OCI-M2 (cell line): ENCODE data around the gene NUP35.

Source experiments
- DNase-seq: peaks from one replicate; lab custom pipeline; 2025; ENCODE audit not compliant: unreplicated experiment; lab: John Stamatoyannopoulos, UW

Gene NUP35, protein sequence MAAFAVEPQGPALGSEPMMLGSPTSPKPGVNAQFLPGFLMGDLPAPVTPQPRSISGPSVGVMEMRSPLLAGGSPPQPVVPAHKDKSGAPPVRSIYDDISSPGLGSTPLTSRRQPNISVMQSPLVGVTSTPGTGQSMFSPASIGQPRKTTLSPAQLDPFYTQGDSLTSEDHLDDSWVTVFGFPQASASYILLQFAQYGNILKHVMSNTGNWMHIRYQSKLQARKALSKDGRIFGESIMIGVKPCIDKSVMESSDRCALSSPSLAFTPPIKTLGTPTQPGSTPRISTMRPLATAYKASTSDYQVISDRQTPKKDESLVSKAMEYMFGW

DNA sequence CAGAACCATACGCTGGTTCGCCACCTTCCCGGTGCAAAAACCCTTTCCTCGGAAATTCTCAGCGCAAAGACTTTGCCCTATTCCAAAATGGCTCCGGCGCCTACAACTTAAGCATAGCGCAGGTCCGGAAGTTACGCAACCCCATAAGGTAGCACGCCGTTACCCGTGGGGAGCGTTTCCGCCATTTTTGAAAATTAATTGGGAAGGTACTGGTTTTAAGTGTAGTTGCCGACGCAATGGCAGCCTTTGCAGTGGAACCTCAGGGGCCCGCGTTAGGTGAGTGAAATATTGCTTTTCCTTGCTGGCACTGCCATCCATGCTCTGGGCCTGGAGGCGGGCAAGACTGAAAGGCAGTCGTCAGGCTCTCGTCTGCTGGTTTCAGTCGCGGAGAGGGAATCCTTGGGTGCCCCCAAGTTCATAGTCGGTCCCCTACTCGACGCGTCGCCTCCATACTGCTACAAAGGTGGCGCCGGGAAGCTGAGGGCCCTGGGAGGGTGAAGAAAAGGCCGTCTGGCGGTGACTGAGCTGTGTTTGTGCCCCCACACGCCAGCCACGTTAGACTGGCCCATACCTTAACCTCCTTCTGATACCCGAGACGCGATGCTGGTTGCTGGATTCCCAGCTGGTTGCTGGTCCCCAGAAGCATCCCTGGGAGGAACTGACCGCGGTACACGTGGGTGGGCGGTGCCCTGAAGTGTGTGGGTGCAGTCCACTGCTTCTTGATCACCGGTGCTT is at the start of gene NUP35:
TSS of gene NUP35 (plus strand) at position 222 of the 735 bp plus-strand sequence. CDS start at position 237, 15 bp downstream.
- peak; percentile 75 for DNase-seq

DNA sequence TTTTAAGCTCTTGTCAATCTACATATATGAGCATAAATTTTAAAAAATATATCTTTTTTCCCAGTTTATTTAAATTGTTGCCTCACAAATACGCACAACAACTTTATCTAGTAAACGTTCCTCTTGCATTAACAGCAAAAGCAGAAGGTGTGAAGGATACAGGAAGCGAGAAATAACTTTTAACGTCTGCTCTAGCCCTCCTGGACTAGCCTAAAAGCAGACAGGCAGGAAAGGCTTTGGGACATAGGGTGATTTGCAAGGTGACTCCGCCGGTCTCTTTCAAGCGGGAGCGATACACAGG is 46.1 kb upstream of the NUP35 start:
- DNase-seq = no peak

DNA sequence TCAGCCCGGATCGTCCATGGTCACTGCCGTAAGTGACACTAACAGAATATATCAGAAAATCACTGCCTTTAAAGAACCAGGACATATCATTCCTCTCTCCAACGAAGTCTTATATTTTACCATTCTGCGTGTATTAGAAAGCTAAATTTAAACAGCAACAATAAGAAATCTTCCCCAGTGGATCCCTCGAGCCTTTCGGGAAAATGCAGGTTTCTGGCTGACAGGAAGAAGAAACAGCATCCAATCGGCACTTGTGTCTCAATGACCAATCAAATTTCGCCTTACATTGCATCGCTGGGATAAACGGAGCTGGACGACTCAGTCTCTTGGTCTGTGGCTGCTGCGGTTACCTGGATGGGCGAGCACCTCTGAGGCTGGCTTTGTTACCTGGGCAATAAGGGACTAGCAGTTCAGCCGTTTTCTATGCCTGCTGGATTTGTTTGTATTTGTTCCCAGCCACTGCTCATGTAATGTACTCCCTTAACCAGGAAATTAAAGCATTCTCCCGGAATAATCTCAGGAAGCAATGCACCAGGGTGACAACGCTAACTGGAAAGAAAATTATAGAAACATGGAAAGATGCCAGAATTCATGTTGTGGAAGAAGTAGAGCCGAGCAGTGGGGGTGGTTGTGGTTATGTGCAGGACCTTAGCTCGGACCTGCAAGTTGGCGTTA is 45.6 kb upstream of the NUP35 start, which contains the start of gene DUSP19:
TSS of gene DUSP19 (plus strand) at position 284 of the 675 bp plus-strand sequence. CDS start at position 471, 187 bp downstream.
- DNase-seq = peak; percentile 96

DNA sequence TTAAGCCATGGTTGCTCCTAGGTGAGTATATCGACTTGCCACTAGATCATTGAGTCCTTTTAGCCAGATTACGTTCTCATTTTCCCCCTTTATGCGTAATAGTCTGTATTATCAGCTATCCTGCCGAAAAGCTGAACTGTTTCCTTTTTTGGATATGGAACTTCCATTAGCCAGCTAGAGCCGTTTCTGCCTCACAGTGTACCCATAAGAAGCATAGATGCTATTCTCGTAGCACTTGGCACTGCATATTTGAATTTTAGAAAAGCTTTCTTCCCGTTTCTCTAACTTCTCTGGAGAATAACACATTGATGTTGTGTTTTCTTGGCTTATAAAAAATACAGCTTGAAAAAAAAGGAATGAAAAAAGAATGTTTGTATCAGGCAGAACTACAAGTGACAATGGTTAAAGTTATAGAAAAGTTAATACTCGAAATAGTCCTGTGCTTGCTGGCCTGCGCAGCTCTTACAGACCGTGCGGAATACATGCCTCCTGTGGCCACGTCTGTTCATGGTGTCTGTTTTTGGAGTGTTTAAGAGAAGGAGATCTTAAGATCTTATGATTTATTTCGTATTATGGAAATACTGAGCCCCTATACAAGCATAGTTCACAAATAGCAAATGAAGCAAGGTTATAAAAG is 45.0 kb upstream of the NUP35 start:
- DNase-seq = peak; percentile 72

DNA sequence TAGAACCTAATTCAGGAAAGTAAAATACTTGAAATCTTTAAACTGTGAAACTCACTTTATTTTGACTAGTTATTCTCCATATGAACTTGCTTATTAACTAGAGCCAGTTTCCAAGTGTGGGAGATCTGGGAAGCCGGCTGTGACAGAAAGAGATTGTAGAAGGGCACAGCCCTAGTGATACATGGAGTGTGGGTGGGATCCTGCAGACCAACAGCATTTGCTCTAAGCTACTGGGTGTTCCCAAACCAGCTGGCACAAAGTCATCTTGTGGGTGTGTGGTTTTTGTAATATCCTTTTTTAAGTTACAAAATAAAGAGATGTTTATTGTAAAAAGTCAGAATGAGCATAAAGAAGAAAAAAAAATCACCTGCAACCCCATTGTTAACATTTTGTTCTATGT is 42.3 kb upstream of the NUP35 start:
- no peak for DNase-seq

DNA sequence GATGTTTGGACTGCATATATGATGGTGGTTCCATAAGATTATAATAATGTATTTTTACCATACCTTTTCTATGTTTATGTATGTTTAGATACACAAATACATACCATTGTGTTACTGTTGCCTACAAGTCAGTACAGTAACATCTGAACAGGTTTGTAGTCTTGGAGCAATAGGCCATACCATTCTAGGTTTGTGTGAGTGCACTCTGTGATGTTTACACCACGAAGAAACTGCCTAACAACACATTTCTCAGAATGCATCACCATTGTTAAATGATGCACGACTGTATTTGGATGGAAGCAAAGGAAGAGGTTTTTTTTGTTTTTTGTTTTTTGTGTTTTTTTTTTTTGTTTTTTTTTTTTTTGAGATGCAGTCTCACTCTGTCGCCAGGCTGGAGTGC is 36.2 kb upstream of the NUP35 start:
- DNase-seq = no peak

DNA sequence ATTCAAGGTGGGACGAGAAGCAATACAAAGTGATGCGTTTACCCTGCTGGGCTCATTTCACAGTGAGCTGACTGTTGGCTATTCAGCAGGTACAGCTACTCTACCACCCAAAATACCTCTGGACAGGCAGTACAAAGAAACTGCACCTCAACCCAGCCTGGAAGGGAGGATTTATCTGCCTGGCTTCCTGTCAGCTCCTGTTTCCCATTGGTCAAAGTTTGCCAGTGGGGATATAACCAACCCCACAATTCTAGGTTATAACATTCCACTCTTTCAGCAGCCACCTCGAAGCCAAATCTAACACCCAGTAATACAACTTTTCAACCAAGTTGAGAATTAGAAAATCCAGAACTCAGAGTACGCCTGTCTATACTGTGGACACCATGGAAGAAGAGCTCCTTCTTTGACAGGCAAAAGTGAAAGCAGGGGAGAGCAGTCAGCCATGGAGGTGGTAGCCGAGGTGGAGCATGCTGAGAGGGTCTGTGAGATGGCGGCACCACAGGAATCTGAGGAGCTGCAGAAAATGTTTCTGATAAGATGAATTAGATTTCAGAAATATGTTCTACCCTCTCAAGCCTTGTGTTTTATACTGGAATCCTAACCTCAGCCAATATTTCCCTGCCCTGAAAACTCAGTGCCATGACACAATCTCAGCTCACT is 34.9 kb upstream of the NUP35 start:
- no peak for DNase-seq

DNA sequence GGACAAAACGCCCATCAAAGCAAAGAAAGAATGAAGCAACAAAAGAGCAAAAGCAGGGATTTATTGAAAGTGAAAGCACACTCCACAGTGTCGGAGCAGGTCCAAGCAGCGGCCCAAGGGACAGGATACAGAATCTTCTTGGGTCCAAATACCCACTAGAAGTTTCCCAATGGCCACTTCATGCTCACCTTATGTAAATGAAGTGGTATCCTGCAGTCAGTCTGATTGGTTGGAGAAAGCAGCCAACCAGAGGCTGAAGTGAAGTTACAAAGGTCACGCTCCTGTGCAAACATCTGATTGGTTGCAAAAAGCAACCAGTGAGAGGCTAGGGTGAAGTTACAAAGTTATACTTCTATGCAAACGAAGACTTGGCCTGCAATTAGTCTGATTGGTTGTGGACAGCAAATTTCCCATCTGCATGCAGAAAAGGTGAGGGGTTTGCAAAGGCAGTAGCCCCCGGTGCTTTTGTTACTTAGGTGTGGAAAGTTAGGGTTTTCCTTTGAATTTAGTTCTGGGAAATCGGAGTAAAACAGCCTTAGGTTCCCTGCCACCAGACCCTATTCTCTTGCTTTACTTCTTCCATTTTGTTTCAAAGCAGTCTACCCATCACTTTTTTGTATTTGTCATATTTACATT is 32.8 kb upstream of the NUP35 start:
- DNase-seq = no peak

DNA sequence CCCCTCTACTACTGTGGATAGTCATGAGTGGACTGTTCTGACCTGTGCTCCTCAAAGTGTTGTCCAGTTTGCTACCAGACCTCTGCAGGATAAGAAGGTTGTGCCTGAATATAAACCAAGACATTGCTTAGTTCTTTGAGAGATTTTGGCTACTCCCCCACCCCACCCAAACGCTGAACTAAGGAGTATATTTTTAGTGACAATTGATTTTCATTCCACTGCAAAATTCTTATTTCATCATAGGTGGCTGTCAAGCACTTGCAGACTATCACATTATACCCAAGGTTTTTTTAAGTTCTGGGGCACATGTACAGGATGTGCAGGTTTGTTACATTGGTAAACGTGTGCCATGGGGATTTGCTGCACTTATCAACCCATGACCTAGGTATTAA is 32.3 kb upstream of the NUP35 start:
- DNase-seq = no peak

DNA sequence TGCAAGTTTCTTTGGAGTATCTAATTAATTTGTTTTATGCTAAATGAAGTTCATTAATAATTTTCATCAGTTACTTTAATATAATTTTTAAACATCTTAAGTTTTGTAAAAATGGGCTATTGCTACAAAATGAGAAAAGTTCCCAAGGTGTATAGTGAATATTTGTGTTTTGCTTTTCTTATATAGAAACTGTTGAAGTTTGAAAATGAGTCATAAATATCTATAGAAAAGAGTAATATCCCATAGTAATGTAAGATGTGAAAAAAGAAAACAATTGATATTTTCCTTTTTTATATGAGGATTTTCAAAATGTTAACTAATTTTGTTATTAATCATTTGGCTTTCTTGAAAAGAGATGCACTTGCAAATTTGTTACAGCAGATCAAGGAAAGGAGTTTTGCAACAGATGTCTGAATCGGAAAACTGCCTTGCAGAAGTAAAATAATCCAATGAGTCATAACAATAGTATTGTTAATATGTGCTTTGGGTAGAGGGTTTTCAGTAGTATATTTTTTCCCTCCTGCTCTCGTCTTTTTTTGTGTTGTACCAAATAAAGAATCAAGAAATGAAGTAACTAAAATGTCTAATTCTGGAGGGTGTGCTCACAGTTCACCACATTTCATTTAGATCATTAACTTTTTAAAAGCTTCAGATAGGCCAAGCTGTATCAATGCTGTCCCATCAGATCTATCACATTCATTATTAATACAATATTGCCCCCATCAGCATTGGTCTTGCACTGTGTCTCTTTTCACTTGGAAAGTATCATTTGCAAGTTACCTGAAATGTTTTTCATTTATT is 30.2 kb upstream of the NUP35 start:
- no peak for DNase-seq

DNA sequence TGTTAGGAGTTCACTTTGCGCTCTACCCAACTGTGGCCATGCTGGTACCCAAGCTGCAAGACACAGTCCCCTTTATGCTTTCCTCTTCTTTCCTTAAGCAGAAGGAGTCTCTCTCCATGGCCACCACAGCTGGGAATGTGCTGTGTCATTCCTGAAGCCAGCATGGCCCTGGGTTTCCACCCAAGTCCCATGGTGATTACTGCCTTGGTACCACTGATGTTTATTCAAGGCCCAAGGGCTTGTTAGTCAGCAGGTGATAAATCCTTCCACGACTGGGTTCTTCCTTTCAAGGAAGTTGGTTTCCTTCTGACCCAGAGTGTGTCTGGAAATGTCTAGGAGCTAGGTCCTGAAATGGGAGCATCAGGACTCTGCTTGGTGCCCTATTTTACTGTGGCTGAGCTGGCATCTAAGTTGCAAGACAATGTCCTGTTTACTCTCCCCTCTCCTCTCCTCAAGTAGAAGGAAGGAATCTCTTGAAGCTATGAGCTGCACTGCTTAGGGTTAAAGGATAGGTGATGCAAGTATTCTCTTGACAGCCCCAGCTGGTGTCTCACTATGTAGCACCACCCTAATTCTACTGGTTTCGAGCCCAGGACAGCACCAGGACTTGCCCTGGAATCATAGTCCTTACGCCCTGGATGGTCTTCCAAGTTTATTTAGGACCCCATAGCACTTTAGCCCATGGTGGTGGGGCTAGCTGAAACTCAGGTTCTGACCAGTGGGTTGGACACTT is 18.7 kb upstream of the NUP35 start:
- DNase-seq = no peak

DNA sequence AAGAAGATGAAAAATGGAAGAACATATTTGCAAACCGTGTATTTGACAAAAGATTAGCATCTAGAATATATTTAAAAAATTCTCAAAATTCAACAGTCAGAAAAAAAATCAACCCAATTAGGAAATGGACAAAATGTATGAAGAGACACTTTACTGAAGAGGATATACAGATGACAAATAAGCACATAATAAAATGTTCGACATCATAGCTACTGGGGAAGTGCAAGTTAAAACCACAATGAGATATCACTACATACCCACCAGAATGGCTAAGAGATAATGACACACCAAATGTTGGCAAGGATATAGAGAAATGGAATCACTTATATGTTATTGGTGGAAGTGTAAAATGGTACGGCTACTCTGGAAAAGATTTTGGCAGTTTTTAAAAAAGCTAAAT is 11.7 kb upstream of the NUP35 start:
- DNase-seq = no peak

DNA sequence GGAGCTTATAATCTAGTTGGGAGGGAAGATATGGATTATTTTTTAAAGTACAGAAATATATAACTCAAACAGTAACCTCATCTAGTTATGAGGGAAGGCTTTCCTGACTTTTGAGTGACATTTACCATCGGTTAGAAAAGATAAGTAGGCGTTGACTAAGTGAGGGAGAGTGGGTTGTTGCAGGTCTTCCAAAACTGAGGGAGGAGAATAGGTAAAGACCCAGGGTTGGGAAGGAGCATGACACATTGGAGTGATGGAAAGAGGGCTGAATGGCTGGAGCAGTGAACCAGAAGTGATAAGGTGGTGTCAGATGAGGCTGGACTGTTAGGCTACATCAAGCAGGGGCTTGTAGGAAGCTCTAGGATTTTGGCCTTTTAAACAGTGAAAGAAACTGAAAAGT is 10.6 kb upstream of the NUP35 start:
- DNase-seq = no peak

DNA sequence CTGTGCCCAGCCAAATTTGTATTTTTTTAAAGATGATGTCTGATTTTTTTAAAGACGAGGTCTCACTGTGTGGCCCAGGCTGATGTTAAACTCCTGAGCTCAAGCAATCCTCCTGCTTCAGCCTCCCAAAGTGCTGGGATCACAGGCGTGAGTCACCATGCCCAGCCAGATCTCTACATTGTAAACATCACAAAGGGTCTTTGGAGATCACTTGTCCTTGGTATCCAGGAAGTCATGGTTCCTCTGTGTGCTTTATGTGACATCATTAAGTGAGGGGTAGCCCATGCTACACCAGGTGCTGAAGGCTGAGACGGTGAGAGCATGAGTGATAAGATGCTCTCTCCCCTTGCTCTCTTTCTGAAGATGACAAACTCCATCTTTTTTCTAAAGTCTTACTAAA is 7.0 kb upstream of the NUP35 start:
- DNase-seq = no peak

DNA sequence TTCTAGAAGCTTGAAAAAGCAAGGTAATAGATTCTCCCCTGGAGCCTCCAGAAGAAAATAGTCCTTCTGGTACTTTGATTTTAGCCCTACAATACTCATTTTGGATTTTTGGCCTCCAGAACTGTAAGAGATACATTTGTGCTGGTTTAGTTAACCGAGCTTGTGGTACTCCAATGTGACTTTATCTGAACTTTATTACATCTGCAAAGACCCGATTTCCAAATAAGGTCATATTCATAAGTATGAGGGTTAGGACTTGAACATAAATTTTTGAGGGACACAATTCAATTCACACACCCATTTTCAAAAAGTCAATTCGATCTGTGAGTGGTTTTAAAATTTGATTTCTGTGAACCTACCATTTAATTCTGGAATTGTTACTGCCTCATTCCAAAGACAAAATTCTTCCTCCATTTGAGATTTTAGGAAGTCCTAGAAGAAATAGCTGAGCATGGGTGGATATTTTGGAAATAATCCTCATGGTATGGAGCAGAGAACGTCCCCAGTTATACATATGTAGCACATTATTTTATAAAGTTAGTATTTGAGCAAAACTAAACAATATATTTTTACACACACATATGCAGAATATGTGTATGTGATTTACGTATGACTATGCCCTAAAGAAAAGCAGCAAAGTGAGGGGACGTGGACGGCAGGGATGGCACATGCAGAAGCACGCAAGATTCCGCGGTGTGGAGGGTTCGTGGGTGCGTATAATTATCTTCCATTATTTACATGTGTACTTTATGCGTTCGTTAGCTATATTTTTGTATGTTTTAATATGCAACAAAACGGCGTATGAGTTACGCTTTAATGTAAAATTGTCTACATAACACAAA is 905 bp upstream of the NUP35 start:
- DNase-seq = no peak

DNA sequence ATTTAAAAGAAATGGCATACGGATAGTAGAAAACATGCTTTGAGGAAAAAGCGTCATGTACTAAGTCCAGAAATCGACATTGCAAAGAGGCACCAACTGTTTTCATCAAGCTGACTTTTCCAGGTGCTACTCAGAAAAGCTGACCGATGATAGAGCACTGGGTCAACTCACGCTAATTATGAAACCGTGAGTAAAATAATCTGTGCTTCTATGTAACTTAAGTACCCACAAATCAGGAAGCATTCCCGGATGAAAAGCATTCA is 353 bp upstream of the NUP35 start:
- DNase-seq = no peak

DNA sequence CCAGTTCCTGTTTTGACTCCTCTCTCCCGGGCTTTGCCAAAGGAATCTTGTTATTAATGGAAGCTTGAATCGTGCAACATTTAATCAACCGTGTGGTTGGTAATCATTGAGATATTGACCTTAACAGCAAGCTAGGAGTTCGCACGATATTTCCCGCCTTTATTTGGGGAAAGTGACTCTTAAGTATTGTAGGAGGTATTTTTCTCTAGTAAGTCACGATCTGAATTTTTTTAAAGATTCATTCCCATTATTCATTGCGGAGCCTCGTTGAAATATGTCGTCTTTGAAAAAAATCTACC is 663 bp downstream of the NUP35 start:
- no peak for DNase-seq

DNA sequence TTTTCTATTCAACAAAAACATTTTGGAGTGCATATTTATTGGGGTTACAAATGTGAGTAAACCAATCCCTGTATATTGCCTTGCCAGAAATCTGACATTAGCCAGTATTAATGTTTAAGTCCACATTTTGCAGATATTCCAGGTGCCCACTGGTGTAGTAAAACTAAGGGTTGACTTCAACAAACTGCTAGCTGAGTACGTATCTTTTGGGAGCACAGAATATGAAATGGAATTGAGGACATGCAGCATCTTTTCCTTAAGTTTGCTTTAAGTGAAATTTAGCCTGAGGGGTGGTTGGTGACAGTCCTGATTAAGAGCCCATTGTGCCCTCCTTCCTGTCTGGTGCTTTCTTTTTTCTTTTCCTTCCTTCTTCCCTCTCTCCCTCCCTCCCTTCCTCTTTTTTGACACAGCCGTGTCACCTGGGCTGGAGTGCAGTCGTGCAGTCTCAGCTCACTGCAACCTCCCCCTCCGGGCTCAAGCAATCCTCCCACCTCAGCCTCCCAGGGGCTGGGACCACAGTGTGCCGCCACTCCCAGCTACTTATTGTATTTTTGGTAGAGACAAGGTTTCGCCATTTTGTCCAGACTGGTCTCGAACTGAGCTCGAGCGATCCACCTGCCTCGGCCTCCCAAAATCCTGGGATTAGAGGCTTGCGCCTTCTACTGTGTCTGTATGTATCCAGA is 1.6 kb downstream of the NUP35 start:
- DNase-seq = no peak
